GM12891 (cell line): Measurements from ENCODE around the gene RERE.
"Not testable (repeated sequence)": the region's sequence is repeated elsewhere in the genome, so short reads cannot be mapped to it uniquely, and the experiment has no call there.

ENCODE experiments used
- POLR2A ChIP-seq: IDR thresholded peaks from 2 replicates; pipeline ENCODE4 v1.6.1; 2011; ENCODE audit warnings: low read depth, low read length, control low read depth
- POLR2AphosphoS5 ChIP-seq: IDR thresholded peaks from 2 replicates; pipeline ENCODE4 v1.6.1; 2011; ENCODE audit warnings: low read depth, low read length, control low read depth
- TAF1 ChIP-seq: IDR thresholded peaks from 2 replicates; pipeline ENCODE4 v1.6.1; 2011; ENCODE audit warnings: low read depth, low read length, control low read depth

DNA sequence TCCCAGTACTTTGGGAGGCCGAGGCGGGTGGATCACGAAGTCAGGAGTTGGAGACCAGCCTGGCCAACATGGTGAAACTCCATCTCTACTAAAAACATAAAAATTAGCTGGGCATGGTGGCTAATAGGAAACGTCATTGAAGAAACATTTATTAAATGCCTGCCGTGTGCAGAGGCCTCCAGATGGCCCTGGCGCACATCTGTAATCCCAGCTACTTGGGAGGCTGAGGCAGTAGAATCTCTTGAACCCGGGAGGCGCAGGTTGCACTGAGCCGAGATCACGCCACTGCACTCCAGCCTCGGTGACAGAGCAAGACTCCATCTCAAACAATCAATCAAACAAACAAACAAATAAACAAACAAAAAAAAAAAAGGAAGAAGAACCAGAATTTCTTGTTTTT is 368.9 kb downstream of the RERE start:
- TF ChIP-seq POLR2A, POLR2AphosphoS5, TAF1: not testable (repeated sequence)
